Lower lobe of right lung (tissue), 2 donors: ENCODE results near the gene RAB40B. TPM values are rescaled to one million over a fixed set of nuclear protein-coding genes. Genes with fewer than 3 reads are reported as not detected.
A peak's percentile ranks its signal among the peaks of the same experiment; 100 is the strongest.

ENCODE experiments used
- ATAC-seq, 2 donors: fragments of 200-7000 bp; cut with Tn5 transposase; one replicate each; pipeline ENCODE4 v1.9.1; 2020 to 2022; ENCODE audit warnings: mild to moderate bottlenecking in 2 of 2, moderate library complexity in 2 of 2
- DNase-seq: peaks from one replicate; pipeline ENCODE4 v3.0.0-alpha.2; 2020
- H3K27ac ChIP-seq: fragments of 200-600 bp; one replicate; pipeline ENCODE4 v1.8.0; 2022
- H3K27me3 ChIP-seq: fragments of 200-600 bp; one replicate; pipeline ENCODE4 v1.8.0; 2022; ENCODE audit warnings: low read depth
- H3K36me3 ChIP-seq: fragments of 200-600 bp; one replicate; pipeline ENCODE4 v1.8.0; 2022; ENCODE audit warnings: mild to moderate bottlenecking
- H3K4me1 ChIP-seq: fragments of 200-600 bp; one replicate; pipeline ENCODE4 v1.8.0; 2022
- H3K4me3 ChIP-seq: fragments of 200-600 bp; one replicate; pipeline ENCODE4 v1.8.0; 2022; ENCODE audit warnings: mild to moderate bottlenecking
- H3K9me3 ChIP-seq: fragments of 200-600 bp; one replicate; pipeline ENCODE4 v1.8.0; 2022
- intact Hi-C: fragments of 100-400 bp; cut with DNase I; formaldehyde crosslinking; loops from one replicate; pipeline ENCODE4 v1.11.0; 2022
- total RNA-seq: library from RNA; stranded (reverse); fragmentation: NEBNext Ultra II Directional; extraction: Animal tissue kit (Norgen Biotek cat#: 25700); gene quantifications from one replicate; pipeline ENCODE4 v1.2.1, GENCODE V29; 2021
- TF ChIP-seq, protein P1 (sequence below): fragments of 200-600 bp; IDR thresholded peaks from one replicate; pipeline ENCODE4 v1.8.0; 2022; ENCODE audit warnings: antibody characterized with exemption, mild to moderate bottlenecking
- donor health status: DM: no; HTN: yes; CAD: no; lungs with severe emphysema.

RAB40B gene
- total RNA-seq, 1 donor from 2014 or later = 10.2 TPM

DNA sequence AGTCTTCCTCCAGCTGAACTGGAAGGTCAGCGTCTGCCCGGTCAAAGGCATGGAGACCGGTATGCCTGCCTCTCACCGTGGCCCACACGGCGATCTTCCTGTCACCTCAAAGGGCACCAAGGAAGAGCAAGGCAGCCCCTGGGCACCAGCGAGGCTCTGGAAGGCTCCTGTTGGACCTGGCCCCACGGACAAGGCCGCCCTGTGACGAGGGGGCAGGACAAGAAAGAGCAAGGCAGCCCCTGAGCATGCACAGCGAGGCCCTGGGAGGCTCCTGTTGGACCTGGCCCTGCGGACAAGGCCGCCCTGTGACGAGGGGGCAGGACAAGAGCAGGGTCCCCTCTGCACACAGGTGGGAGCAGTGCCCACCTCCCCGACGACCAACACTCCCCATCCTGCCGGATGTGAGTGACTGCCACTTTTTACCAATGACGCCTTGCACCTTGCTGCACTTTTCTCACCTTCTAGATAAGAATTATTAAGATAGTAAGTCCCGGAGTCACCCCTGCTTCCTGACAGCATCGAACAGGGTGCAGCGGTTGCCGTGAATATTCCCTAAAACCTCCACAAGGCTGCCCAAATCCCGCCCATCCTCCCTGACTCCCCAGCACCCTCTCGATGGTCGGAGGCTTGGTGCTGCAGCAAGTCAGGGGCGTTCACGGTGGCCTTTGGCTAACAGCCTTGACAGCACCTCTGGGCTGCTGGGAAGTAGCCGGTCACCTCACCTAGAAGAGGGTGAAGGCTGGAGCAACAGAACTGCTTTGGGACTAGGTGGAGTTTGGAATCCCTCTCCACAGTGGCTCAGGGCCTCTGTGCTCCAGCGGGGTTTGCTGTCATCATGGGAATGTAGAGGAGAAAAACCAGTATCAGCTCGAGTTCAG lies 44.6 kb downstream of the RAB40B start:
- ATAC-seq (no peak), DNase-seq (peak; percentile 44)
- H3K27ac ChIP-seq = no peak overlapping the region
- no peak overlapping the region for H3K4me3 ChIP-seq
- intact Hi-C loops = no loop called here
- TF ChIP-seq, protein P1, sequence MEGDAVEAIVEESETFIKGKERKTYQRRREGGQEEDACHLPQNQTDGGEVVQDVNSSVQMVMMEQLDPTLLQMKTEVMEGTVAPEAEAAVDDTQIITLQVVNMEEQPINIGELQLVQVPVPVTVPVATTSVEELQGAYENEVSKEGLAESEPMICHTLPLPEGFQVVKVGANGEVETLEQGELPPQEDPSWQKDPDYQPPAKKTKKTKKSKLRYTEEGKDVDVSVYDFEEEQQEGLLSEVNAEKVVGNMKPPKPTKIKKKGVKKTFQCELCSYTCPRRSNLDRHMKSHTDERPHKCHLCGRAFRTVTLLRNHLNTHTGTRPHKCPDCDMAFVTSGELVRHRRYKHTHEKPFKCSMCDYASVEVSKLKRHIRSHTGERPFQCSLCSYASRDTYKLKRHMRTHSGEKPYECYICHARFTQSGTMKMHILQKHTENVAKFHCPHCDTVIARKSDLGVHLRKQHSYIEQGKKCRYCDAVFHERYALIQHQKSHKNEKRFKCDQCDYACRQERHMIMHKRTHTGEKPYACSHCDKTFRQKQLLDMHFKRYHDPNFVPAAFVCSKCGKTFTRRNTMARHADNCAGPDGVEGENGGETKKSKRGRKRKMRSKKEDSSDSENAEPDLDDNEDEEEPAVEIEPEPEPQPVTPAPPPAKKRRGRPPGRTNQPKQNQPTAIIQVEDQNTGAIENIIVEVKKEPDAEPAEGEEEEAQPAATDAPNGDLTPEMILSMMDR = no peak
- no peaks in the 10 kb centered on the region for H3K4me1 ChIP-seq
- no peaks in the 10 kb centered on the region for H3K9me3 ChIP-seq
- H3K27me3 ChIP-seq = no peaks in the 10 kb centered on the region
- H3K36me3 ChIP-seq = peaks cover 17% of the 10 kb centered on the region

- no peak for DNase-seq
- H3K27ac ChIP-seq = no peak overlapping the region
- H3K4me1 ChIP-seq = peaks cover 19% of the 10 kb centered on the region
- H3K36me3 ChIP-seq = no peaks in the 10 kb centered on the region
- TF ChIP-seq, protein P1 = no peak
- no peaks in the 10 kb centered on the region for H3K27me3 ChIP-seq
- intact Hi-C loops = no loop called here
- H3K4me3 ChIP-seq = no peak overlapping the region
- H3K9me3 ChIP-seq = no peaks in the 10 kb centered on the region
- no peak for ATAC-seq
Measured at GRCh38 chr17:82650723-82651122, 47.8 kb downstream of the RAB40B start.

GRCh38 chr17:82649501-82650261 lies 48.8 kb downstream of the RAB40B start:
- Histone ChIP-seq H3K36me3 (no peaks in the 10 kb centered on the region), H3K27ac (no peak overlapping the region), H3K4me3 (no peak overlapping the region), H3K4me1 (peaks cover 24% of the 10 kb centered on the region), H3K27me3 (no peaks in the 10 kb centered on the region), H3K9me3 (no peaks in the 10 kb centered on the region)
- TF ChIP-seq, protein P1 = no peak
- intact Hi-C loops = no loop called here
- DNase-seq (no peak), ATAC-seq (no peak)

GRCh38 chr17:82648742-82649331 lies 49.7 kb downstream of the RAB40B start:
- peaks cover 7% of the 10 kb centered on the region for H3K36me3 ChIP-seq
- TF ChIP-seq, protein P1 = no peak
- DNase-seq (peak; percentile 78), ATAC-seq (peak; percentile 13 to 25)
- no peaks in the 10 kb centered on the region for H3K9me3 ChIP-seq
- intact Hi-C loops = no loop called here
- no peaks in the 10 kb centered on the region for H3K27me3 ChIP-seq
- H3K27ac ChIP-seq = no peak overlapping the region
- peak overlapping the region; percentile 53 for H3K4me3 ChIP-seq
- H3K4me1 ChIP-seq = peaks cover 24% of the 10 kb centered on the region

- H3K4me1 ChIP-seq = peaks cover 24% of the 10 kb centered on the region
- peak; percentile 97 to 98 for ATAC-seq
- peaks cover 13% of the 10 kb centered on the region for H3K36me3 ChIP-seq
- H3K9me3 ChIP-seq = no peaks in the 10 kb centered on the region
- no peaks in the 10 kb centered on the region for H3K27me3 ChIP-seq
- H3K4me3 ChIP-seq = peak within 1 kb of the TSS; percentile 98
- DNase-seq = peak; percentile 98
- TF ChIP-seq, protein P1 = no peak
- H3K27ac ChIP-seq = peak within 1 kb of the TSS; percentile 95
- intact Hi-C loops = no loop called here
Measured at GRCh38 chr17:82648165-82648668, 50.3 kb downstream of the RAB40B start, which contains the start of gene WDR45B. Gene WDR45B, minus strand, starts transcription at chr17:82648444. Its CDS starts 104 bp downstream, at chr17:82648340.
